ENCODE data around the gene MUC2.

The MUC2 gene

DNA sequence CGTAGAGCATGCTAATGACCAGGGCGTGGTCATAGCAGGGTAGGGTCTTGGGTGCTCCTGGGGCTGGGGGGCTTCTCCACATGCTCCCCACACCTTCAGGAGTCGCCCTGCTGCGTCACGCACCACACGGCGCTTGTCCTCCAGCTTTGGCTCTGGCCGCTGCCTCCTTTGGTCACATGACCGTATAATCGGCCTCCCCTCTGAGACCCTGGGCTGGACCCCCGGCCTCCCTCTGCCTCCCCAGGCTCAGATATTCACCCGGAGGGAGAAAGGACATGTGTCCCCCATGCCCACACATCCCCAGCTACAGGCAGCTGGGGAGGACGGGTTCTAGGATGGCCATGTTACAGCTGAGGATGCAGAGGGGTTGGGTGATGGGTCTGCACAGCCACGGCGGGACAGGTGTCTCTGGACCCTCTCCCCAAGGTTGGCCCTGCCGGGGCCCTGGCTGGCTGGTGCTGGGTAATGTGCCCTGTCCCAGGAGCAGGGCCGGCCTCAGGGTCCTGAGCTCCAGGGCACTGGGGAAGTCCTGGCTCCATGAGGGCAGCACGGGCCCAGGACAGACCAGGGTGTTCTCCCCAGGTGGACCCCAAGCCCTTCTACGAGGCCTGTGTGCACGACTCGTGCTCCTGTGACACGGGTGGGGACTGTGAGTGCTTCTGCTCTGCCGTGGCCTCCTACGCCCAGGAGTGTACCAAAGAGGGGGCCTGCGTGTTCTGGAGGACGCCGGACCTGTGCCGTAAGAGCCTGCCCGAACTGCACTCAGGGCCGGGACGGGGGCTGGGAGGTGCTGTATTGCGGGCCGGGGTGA lies 14.5 kb downstream of the MUC2 start:
- no peak for DNase-seq

DNA sequence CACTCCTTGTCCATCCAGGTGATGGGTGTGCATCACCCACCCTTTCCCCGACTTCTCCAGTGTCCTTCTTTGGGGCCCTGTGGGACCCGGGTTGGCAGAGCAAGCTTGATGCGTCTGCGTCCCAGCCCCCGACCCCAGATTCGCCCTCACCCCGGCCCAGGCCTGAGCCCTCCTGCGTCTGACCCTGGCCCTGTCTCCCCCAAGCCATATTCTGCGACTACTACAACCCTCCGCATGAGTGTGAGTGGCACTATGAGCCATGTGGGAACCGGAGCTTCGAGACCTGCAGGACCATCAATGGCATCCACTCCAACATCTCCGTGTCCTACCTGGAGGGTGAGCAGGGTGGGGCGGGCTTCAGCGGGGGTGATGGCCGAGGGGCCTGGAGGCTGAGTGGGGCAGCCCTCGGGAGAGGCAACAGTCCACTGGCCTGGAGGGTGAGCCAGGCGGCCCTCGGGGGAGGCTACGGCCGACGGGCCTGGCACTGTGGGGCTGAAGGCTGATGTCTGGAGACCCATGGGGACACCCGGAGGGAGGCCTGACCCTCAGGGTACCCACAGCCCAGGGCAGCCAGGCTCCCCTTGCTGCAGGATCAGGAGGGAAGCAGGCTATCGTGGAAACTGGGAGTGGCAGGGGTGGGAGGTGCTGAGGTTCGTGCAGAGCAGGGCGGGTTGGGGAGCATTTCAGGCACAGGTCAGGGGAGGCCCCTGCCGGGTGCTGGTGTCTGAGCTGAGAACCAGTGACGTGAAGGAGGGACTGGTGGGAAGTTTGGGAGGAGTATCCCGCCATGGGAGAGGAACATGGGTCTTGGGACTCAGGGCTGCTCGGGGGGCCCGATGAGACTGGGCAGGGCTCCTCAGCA lies 15.3 kb downstream of the MUC2 start:
- no peak for DNase-seq

DNA sequence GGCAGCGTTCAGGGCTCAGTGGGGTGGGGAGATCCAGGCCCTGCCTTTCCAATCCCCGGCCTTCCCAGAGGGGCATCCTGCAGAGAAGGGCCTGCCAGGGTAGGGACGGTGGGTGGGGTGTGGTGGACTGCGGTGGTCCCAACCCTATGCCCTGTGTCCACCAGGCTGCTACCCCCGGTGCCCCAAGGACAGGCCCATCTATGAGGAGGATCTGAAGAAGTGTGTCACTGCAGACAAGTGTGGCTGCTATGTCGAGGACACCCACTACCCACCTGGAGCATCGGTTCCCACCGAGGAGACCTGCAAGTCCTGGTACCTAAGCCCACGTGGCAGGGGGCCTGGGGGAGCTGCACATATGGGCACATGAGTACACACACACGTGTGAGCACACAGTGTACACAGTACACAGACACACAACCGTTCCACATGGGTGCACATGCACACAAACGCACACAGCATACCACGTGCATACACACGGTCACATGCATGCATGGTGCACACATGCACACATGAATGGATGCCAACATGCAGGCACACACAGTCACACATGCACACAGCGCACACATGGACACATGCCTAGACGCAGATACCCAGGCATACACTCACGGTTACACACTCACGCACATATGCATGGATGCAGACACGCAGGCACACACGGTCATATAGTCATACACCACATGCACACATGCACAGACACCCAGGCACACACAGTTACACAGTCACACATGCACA lies 16.1 kb downstream of the MUC2 start:
- DNase-seq: no peak

DNA sequence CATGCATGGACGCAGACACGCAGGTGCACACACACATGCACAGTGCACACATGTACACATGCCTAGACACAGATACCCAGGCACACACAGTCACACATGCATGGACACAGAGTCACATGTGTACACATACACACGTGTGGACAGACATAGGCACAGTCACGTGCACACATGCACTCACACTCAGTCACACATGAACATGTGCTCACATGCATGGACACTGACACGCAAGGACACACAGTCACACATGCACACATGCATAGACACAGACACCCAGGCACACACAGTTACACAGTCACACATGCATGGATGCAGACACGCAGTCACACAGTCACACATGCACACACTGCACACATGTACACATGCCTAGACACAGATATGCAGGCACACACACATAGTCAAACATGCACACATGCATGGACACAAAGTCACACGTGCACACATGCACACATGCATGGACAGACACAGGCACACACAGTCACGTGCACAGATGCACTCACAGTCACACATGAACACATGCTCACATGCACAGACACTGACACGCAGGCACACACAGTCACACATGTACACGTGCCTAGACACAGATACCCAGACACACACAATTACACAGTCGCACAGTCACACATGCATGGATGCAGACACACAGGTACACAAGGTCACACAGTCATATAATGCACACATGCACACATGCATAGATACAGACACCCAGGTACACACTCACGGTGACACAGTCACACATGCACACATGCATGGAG lies 16.8 kb downstream of the MUC2 start:
- no peak for DNase-seq

DNA sequence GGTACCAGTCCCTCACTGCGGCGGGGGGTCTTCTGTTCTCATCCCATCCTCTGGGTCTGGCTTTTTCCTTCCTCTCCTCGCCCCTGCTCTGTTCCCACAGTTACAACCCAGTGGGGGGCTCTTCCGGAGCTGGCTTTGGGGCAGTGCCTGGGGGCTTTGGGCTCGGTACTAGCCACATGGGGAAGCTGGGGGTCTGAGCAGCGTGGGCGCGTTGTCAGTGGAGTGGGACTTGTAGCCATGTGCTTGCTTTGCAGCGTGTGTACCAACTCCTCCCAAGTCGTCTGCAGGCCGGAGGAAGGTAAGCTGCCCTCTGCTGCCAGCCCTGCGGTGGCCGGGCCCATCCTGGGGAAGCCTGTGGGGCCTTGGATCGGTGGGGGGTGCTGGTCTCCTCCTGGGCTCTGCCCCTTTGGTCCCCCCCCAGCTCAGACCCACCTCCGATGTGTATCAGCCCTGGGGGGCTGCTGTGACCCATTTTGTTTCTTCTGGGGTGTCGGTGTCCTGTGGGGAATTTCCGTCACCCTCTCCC lies 17.5 kb downstream of the MUC2 start:
- no peak for DNase-seq

DNA sequence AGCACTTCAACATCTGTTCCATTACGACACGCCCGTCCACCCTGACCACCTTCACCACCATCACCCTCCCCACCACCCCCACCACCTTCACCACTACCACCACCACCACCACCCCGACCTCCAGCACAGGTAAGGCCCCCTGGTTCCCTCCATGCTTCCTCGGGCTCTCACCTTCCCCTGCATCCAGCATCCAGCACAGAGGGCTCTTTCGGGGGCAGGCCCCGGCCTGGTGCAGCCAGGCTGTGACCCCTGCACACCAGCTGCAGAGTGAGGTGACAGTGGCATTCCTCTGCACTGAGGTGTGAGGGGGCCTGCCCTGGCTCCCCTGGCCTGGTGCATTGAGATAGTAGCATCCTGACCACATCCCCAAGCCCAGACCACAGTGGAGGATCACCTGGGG lies 18.2 kb downstream of the MUC2 start:
- DNase-seq: no peak

DNA sequence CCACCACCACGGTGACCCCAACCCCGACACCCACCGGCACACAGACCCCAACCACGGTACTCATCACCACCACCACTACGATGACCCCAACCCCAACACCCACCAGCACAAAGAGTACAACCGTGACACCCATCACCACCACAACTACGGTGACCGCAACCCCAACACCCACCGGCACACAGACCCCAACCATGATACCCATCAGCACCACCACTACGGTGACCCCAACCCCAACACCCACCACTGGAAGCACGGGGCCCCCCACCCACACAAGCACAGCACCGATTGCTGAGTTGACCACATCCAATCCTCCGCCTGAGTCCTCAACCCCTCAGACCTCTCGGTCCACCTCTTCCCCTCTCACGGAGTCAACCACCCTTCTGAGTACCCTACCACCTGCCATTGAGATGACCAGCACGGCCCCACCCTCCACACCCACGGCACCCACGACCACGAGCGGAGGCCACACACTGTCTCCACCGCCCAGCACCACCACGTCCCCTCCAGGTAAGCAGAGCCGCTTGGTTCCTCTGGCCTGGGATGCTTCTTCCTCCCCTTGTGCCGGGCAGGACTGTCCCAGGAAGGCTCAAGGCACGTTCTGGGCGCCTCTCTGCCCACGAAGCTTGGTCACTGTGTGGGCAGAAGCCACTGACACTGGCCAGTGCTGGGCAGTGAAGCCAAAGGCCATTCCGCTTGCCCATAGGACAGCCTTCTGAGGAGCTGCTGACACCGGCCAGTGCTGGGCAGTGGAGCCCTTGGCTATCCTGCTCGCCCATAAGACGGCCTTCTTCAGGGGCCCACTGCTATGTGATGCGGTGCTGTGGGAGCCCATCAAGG lies 25.1 kb downstream of the MUC2 start:
- DNase-seq: no peak

DNA sequence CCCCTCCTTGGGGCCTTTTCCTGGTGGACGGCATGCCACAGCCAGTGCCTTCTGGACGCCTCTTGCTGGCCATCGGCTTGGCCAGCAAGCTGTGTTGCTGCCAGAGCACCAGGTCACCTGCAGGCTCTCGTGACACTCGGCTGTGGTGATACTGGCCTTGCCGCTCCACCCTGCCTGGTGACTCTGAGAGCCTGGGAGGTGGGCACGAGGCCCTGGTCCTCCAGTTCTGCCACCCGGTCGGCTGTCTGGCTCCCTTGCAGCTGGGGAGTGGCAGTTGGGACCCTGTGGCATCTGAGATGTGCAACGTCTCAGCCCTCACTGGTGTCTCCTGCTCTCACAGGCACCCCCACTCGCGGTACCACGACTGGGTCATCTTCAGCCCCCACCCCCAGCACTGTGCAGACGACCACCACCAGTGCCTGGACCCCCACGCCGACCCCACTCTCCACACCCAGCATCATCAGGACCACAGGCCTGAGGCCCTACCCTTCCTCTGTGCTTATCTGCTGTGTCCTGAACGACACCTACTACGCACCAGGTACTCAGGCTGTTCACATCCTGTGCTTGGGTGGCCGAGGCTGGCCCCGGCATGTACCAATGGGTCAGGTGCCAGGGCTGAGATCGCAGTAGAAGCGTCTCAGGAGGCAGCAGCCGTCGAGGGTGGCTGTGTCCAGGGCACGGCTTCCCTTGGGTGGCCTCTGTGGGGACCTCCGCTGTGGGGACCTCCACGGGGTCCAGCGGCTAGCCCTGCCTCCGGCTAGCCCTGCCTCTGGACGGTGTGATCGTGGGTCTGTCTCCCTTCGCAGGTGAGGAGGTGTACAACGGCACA lies 26.0 kb downstream of the MUC2 start:
- DNase-seq: no peak

DNA sequence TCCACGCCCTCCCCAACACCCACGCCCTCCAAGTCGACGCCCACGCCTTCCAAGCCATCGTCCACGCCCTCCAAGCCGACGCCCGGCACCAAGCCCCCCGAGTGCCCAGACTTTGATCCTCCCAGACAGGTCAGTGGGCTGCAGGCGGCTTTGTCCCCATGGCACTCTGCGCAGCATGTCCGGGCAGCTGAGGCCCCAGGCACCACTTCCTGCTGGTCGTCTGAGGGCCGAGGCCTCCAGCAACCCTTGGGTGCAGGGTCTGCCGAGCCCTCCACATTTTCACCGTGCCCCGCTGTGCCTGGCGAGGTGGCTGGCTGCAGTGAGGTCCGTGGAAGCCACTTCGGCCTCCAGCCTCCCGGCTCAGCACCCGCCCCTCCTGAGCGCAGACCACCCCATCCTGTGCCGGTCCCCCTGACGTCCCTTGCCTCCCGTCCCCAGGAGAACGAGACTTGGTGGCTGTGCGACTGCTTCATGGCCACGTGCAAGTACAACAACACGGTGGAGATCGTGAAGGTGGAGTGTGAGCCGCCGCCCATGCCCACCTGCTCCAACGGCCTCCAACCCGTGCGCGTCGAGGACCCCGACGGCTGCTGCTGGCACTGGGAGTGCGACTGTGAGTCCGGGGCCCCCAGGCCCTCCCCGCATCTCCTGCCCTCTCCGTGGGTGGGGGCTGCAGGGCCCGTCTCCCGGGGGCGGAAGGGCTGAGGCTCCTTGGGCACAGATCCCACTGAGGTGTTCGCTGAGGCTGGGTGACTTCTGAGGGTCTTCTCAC lies 26.8 kb downstream of the MUC2 start:
- DNase-seq: no peak

DNA sequence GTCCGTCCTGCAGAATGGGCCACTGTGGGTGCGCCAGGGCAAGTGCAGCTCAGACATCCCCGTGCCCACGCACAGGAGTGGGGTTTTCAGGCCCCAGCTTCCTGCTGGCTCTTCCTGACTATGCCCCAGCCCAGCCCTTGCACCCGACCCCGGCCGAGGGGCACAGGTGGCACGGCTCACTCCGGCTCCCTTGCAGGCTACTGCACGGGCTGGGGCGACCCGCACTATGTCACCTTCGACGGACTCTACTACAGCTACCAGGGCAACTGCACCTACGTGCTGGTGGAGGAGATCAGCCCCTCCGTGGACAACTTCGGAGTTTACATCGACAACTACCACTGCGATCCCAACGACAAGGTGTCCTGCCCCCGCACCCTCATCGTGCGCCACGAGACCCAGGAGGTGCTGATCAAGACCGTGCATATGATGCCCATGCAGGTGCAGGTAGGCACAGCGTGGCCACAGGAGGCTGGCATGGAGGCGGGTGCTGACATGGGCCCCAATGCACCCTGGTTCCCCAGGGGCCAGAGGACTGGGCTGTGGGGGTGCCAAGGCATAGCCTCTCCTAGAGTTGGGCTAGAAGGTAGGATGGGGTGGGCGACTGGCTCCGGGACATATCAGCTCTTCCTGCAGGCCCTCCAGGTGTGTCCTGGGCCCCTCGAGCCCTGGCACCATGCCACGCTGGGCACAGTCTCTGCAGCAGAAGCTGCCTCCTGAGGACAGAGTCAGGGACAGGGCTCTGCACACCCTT lies 27.7 kb downstream of the MUC2 start:
- no peak for DNase-seq

DNA sequence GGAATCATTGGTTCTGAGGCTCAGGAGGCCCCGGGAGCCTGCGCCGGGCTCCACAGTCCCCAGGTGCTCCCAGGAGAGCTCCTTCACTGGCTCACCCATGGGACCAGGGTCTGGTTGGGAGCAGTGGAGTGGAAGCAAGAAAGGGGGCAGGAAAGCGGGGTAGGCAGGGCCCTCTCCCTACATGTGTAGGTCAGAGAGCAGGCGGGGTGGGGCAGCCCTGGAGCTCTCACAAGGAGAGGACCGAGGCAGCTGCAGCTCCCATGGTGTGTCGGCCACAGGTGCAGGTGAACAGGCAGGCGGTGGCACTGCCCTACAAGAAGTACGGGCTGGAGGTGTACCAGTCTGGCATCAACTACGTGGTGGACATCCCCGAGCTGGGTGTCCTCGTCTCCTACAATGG lies 28.3 kb downstream of the MUC2 start:
- DNase-seq: no peak

DNA sequence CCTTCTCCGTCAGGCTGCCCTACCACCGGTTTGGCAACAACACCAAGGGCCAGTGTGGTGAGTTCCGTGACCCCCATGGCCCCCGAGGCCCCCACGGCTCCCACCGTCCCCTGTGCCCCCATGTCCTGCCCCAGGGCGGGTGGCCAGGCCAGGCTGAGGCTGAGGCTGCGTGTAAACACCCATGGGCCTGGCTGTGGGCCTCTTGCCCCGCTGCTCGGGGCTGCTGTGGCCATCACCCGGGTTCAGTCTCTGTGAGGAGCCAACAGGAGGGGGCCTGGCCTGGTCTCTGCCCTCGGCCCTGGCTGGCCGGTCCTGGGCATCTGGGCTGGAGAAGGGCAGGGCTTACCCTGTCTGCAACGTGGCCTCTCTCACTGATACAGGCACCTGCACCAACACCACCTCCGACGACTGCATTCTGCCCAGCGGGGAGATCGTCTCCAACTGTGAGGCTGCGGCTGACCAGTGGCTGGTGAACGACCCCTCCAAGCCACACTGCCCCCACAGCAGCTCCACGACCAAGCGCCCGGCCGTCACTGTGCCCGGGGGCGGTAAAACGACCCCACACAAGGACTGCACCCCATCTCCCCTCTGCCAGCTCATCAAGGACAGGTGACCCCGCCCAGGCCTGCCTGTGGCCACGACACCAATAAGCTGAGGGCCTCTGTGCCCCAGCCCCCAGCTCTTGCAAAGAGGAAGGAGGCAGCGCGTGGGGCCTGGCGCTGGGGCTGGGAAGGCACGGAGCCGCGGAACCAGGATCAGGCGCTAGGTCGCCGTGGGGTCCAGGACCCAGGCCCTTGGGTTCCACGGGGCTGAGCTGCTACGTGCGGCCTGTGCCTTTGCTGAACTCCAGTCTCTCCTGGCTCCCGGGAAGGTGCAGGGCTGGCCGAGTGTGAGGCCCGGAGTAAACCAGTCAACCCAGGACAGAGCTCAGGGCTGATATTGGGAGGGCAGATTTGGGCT lies 29.0 kb downstream of the MUC2 start:
- no peak for DNase-seq

DNA sequence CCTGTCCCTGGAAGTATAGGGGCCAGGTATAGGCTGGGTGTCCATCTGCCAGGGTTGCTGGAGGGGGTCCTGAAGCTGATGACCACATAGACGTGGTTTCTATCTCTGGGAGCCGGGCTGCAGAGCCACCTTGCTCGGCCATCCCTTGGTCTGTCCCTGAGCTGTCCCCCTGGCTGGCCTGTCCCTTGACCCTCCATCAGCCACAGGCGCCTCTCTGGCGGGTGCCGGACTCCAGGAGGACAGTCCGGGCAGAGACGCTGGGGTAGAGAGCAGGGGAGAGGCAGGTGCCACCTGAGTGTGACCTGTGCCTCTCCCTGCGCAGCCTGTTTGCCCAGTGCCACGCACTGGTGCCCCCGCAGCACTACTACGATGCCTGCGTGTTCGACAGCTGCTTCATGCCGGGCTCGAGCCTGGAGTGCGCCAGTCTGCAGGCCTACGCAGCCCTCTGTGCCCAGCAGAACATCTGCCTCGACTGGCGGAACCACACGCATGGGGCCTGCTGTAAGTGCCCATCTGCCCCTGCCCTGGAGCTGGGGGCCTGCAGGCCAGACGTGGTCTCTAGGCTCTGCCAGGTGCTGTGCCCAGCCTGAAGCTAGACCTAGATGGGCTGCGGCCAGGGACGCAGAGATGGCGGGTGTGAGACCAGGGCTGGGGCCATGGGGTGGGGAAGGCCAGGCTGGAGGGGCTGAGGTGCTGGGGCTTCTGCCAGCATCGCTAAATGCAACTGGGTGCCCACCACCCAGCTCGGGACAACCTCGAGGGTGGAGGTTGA lies 29.9 kb downstream of the MUC2 start:
- no peak for DNase-seq

DNA sequence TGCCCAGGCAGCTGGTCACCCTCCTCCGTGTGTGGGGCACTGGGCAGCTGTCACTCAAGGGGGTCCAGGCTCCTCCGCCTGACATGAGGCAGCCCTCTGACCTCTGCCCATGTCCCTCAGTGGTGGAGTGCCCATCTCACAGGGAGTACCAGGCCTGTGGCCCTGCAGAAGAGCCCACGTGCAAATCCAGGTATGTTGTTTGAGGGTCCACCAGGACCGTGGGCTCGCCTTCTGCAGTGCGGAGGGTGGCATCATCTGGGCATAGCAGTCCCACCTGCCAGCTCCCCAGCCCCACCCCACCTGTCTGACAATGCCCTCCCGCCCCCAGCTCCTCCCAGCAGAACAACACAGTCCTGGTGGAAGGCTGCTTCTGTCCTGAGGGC lies 30.5 kb downstream of the MUC2 start:
- no peak for DNase-seq

DNA sequence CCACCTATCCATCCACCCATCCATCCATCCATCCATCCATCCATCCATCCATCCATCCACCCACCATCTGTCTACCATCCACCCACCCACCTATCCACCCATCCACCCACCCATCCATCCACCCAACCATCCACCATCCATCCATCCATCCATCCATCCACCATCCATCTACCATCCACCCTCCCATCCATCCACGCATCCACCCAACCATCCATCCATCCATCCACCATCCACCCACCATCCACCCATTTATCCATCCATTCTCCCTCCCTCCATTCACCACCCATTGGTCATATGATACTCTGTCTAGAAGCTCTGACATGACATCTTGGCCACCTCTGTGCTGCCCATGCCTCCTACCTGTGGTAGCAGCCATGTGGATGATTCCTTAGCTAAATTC lies 31.7 kb downstream of the MUC2 start:
- no peak for DNase-seq

DNA sequence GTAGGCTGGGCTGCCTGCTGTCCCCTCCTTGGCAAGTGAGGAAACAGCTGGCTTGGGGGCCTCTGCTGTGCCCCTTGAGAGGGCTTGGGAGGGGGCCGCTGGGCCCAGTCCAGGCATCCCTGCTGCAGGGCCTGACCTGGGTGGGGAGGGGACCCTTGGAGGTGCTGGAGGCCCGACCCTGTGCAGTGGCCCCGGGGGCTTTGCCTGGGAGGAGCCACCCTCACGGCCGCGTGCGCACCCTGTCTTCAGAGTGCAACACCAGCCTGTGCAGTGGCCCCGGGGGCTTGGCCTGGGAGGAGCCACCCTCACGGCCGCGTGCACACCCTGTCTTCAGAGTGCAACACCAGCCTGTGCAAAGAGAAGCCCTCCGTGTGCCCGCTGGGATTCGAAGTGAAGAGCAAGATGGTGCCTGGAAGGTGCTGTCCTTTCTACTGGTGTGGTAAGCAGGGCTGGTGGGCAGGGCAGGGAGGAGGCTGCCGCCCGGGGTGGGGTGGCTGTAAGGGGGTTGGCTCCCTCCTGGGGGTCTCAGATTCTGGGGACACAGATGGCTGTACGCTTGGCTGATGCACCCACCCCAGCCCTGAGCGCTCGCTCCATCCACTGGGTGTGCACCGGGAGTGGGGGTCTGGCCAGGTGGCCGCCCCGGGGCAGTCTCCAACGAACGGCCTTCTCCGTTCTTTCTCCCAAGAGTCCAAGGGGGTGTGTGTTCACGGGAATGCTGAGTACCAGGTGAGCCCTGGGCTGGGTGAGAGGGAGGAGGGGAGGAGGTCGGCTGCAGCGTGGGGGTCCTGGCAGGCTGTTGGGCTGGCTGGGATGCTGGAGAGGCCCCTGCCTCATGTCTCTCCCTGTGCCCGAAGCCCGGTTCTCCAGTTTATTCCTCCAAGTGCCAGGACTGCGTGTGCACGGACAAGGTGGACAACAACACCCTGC lies 32.9 kb downstream of the MUC2 start:
- no peak for DNase-seq
